Bronchial epithelial cell (primary cell): Measurements from ENCODE around the gene HELZ2. TPM values are rescaled to one million over a fixed set of nuclear protein-coding genes. Genes with fewer than 3 reads are reported as not detected.
"Not testable (repeated sequence)": the region's sequence is repeated elsewhere in the genome, so short reads cannot be mapped to it uniquely, and the experiment has no call there.

Experiments
- DNase-seq: peaks from one replicate; pipeline ENCODE4 v3.0.0-alpha.2; 2010; ENCODE audit warnings: low read depth
- FAIRE-seq: peaks from 2 replicates; lab custom pipeline; 2011; peaks lifted over from hg19 to GRCh38; lab: Jason Lieb, UNC
- H3K27me3 ChIP-seq: 2 replicates; pipeline ENCODE4 v1.5.1; 2011; ENCODE audit warnings: low read length; ENCODE audit not compliant: control insufficient read depth, insufficient read depth
- H3K36me3 ChIP-seq: 2 replicates; pipeline ENCODE4 v1.5.1; 2011; ENCODE audit warnings: low read length; ENCODE audit not compliant: control insufficient read depth, insufficient read depth
- H3K4me3 ChIP-seq: 2 replicates; pipeline ENCODE4 v1.5.1; 2011; ENCODE audit warnings: mild to moderate bottlenecking, low read depth, low read length, control low read depth
- total RNA-seq: library from RNA; depleted of rRNA; stranded (reverse); fragments of >200 nt; gene quantifications from 2 replicates; pipeline ENCODE4 v1.2.1, GENCODE V29; 2014
- TF ChIP-seq, protein P1 (sequence below): IDR thresholded peaks from 2 replicates; pipeline ENCODE4 v1.5.1; 2011; ENCODE audit warnings: mild to moderate bottlenecking, moderate library complexity, low read length, control low read depth, inconsistent platforms; ENCODE audit not compliant: insufficient read depth, severe bottlenecking

The HELZ2 gene
- total RNA-seq, 1 donor from 2014 or later: 13.7 TPM

DNA sequence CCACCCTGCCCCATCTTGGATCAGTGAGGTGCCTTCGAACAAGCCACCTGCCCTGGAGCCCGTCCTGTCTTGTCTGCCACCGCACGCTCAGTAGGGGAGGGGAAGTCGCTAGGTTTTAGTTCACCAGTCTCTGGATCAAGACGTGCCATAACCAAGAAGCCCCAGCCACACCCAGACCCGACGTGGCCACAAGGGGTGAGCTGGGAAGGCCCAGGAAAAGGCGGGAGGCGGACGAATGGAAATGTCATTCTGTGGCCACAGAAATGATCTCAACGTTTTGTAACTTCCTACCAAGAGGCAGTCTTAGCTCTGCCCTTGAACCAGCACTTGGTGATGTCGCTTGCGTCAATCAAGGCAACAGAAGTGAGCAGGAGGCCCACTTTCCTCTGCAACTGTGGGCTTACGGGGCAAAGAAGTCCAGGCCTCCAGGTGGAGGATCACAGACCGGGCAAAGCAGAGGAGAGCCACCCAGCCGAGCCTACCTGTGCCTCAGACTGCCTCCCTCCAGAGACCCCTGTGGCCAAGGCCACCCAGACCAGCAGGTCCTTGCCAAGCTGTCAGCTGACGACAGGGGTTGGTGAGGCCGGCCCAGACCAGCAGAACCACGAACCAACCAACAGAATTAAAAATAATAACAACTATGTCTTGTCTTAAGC, 38.4 kb upstream of the HELZ2 start:
- no peaks in the 10 kb centered on the region for H3K27me3 ChIP-seq

GRCh38 chr20:63611646-63612045, 37.6 kb upstream of the HELZ2 start:
- Histone ChIP-seq H3K36me3 (peaks cover 7% of the 10 kb centered on the region), H3K4me3 (no peak overlapping the region), H3K27me3 (no peaks in the 10 kb centered on the region)
- no peak for FAIRE-seq
- DNase-seq: no peak
- TF ChIP-seq, protein P1, sequence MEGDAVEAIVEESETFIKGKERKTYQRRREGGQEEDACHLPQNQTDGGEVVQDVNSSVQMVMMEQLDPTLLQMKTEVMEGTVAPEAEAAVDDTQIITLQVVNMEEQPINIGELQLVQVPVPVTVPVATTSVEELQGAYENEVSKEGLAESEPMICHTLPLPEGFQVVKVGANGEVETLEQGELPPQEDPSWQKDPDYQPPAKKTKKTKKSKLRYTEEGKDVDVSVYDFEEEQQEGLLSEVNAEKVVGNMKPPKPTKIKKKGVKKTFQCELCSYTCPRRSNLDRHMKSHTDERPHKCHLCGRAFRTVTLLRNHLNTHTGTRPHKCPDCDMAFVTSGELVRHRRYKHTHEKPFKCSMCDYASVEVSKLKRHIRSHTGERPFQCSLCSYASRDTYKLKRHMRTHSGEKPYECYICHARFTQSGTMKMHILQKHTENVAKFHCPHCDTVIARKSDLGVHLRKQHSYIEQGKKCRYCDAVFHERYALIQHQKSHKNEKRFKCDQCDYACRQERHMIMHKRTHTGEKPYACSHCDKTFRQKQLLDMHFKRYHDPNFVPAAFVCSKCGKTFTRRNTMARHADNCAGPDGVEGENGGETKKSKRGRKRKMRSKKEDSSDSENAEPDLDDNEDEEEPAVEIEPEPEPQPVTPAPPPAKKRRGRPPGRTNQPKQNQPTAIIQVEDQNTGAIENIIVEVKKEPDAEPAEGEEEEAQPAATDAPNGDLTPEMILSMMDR: no peak

More for the DNA sequence above, 38.4 kb upstream of the HELZ2 start:
- FAIRE-seq (no peak), DNase-seq (no peak)
- TF ChIP-seq, protein P1: no peak
- H3K4me3 ChIP-seq: no peak overlapping the region
- H3K36me3 ChIP-seq: peaks cover 11% of the 10 kb centered on the region

DNA sequence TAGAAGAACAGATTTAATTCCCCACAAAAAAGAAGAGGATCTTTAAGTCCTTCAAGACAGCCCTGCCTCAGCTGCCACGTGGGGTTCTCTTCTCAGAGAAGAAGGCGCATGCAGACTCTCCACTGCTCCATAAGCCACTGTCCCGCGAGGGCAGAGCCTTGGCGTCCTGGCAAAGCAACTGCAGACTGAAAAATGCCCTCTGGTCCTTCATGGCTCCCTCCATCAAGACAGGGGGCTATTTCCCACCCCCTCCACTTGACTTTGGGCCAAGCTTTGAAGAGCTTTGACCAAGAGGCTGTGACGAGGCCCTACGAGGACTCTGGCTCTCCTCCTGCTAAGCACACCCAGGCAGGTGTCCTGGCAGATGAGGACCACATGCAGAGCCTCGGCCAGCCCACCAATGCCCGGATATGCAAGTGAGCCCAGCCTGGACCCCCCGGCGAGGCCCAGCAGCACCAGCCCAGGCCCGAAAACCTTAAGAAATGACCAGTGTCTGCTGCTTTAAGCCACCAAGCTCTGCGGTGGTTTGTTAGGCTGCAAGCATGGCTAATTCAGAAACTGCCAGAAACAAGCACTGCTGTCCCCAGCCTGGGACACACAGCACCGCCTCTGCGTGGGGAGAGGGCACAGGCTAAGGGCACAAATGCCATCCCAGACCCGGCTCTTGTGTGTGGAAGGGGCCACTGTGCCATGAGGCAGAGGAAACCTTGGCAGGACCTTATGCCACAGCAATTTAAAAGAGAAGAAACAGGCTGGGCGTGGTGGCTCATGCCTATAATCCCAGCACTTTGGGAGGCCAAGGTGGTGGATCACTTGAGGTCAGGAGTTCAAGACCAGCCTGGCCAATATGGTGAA, 36.8 kb upstream of the HELZ2 start:
- TF ChIP-seq, protein P1: no peak
- FAIRE-seq (no peak), DNase-seq (no peak)
- no peak overlapping the region for H3K4me3 ChIP-seq
- peaks cover 4% of the 10 kb centered on the region for H3K36me3 ChIP-seq
- no peaks in the 10 kb centered on the region for H3K27me3 ChIP-seq

DNA sequence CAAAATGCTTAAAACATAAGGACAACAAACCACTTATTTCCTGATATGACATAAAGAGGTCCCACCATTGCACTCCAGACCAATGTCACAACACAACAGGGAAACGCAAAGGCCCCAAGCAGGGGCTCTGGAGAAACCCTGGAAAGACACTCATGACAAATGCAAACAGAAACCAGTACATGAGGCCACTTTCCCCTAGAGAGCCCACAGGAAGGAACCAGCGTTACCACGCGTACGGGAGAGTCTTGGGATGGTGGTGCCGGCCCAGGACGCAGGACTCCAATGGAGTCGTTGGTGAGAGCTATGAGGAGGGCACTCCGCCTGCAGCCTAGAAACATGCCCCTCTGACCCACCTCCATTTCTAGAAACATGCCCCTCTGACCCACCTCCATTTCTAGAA, 32.6 kb upstream of the HELZ2 start:
- Histone ChIP-seq H3K4me3 (no peak overlapping the region), H3K36me3 (peaks cover 6% of the 10 kb centered on the region), H3K27me3 (no peaks in the 10 kb centered on the region)
- DNase-seq (no peak), FAIRE-seq (no peak)
- TF ChIP-seq, protein P1: no peak

DNA sequence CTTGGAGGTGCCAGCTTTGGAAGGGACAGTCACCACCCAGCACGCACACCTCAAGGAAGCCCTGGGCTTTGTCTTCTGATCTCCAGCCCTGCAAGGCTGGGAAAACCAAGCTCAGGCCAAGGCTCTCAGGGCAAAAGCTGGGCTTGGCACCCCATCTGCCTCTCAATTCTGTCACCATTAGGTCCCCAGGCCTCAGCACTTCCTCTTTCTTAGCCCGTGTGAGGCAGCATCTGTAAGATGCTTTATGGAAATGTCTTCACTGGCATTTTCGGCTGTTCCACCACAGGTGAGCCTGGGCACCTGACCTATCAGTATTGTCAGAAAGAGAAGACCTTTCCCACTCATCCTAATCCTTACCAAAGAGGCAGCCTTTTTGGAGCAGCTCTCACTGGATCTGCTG, 28.3 kb upstream of the HELZ2 start:
- DNase-seq (no peak), FAIRE-seq (peak; percentile 23)
- TF ChIP-seq, protein P1: no peak
- H3K27me3 ChIP-seq: no peaks in the 10 kb centered on the region
- H3K4me3 ChIP-seq: no peak overlapping the region
- peaks cover 16% of the 10 kb centered on the region for H3K36me3 ChIP-seq

DNA sequence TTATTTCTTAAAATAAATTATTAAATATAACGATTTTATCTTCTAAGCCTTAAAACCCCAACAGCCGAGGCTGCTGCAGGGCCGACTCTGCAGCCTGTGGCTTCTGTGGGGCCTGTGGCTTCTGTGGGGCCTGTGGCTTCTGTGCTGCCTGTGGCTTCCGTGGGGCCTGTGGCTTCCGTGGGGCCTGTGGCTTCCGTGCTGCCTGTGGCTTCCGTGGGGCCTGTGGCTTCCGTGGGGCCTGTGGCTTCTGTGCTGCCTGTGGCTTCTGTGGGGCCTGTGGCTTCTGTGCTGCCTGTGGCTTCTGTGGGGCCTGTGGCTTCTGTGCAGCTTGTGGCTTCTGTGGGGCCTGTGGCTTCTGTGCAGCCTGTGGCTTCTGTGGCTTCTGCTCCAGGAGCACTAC, 27.6 kb upstream of the HELZ2 start:
- H3K27me3 ChIP-seq, FAIRE-seq, H3K4me3 ChIP-seq, DNase-seq: not testable (repeated sequence)
- peaks cover 16% of the 10 kb centered on the region for H3K36me3 ChIP-seq
